WTC11 (cell line): ENCODE measurements around the gene PNPLA6.

ENCODE experiments used
- ARID4B ChIP-seq: sonication (generic); formaldehyde crosslinking; IDR thresholded peaks from 2 replicates; pipeline ENCODE4 v1.8.0; 2023; ENCODE audit warnings: missing genetic modification reagents, mild to moderate bottlenecking, borderline replicate concordance
- ATF3 ChIP-seq: sonication (generic); formaldehyde crosslinking; conservative IDR thresholded peaks from 2 replicates; pipeline ENCODE4 v1.8.1; 2022; ENCODE audit warnings: mild to moderate bottlenecking, missing genetic modification reagents
- CREB1 ChIP-seq: sonication (generic); formaldehyde crosslinking; IDR thresholded peaks from 2 replicates; pipeline ENCODE4 v1.8.0; 2023; ENCODE audit warnings: mild to moderate bottlenecking, missing genetic modification reagents
- CTCF ChIP-seq: fragments of 200-600 bp; IDR thresholded peaks from 2 replicates; pipeline ENCODE4 v1.8.0; 2022; ENCODE audit warnings: antibody characterized with exemption
- E2F5 ChIP-seq: sonication (generic); formaldehyde crosslinking; IDR thresholded peaks from 2 replicates; pipeline ENCODE4 v1.8.1; 2022; ENCODE audit warnings: mild to moderate bottlenecking, moderate library complexity, missing genetic modification reagents
- FOXP4 ChIP-seq: sonication (generic); formaldehyde crosslinking; IDR thresholded peaks from 2 replicates; pipeline ENCODE4 v1.8.0; 2022; ENCODE audit warnings: mild to moderate bottlenecking, missing genetic modification reagents
- IRF1 ChIP-seq: sonication (generic); formaldehyde crosslinking; IDR thresholded peaks from 2 replicates; pipeline ENCODE4 v1.8.0; 2023; ENCODE audit warnings: missing genetic modification reagents
- JAZF1 ChIP-seq: fragments of 250-450 bp; sonication (Bioruptor Pico); IDR thresholded peaks from 2 replicates; pipeline ENCODE4 v1.9.0; 2021; ENCODE audit warnings: moderate library complexity, mild to moderate bottlenecking, inconsistent platforms
- NFATC4 ChIP-seq: fragments of 250-450 bp; sonication (Bioruptor Pico); IDR thresholded peaks from 2 replicates; pipeline ENCODE4 v1.9.0; 2021; ENCODE audit warnings: mild to moderate bottlenecking
- SP1 ChIP-seq: sonication (generic); formaldehyde crosslinking; conservative IDR thresholded peaks from 2 replicates; pipeline ENCODE4 v1.8.1; 2022; ENCODE audit warnings: missing genetic modification reagents
- ZNF121 ChIP-seq: sonication (generic); formaldehyde crosslinking; IDR thresholded peaks from 2 replicates; pipeline ENCODE4 v1.8.0; 2023; ENCODE audit warnings: missing genetic modification reagents
- ZNF138 ChIP-seq: sonication (generic); formaldehyde crosslinking; conservative IDR thresholded peaks from 2 replicates; pipeline ENCODE4 v1.8.1; 2022; ENCODE audit warnings: mild to moderate bottlenecking, moderate library complexity, missing genetic modification reagents
- ZNF281 ChIP-seq: sonication (generic); formaldehyde crosslinking; IDR thresholded peaks from 2 replicates; pipeline ENCODE4 v1.8.0; 2023; ENCODE audit warnings: mild to moderate bottlenecking, missing genetic modification reagents
- ZNF512 ChIP-seq: sonication (generic); formaldehyde crosslinking; IDR thresholded peaks from 2 replicates; pipeline ENCODE4 v1.8.1; 2022; ENCODE audit warnings: missing genetic modification reagents, borderline replicate concordance

GRCh38 chr19:7504684-7505083 is 30.8 kb upstream of the PNPLA6 start:
- TF ChIP-seq ZNF512 (no peak), CTCF (no peak), ZNF281 (no peak), FOXP4 (CRISPR knock-in tag) (no peak), CREB1 (CRISPR knock-in tag) (no peak), SP1 (no peak), ZNF138 (CRISPR knock-in tag) (no peak), ATF3 (CRISPR knock-in tag) (no peak), ZNF121 (CRISPR knock-in tag) (no peak), IRF1 (CRISPR knock-in tag) (no peak), NFATC4 (CRISPR knock-in tag) (no peak), JAZF1 (CRISPR knock-in tag) (no peak), ARID4B (CRISPR knock-in tag) (no peak), E2F5 (CRISPR knock-in tag) (no peak)
